Kidney tubule cell (primary cell): Measurements from ENCODE around the gene LDLRAP1.

Experiments used
- DNase-seq: peaks from one replicate; pipeline ENCODE4 v3.0.0-alpha.2; 2018; ENCODE audit warnings: low spot score

The LDLRAP1 gene

GRCh38 chr1:25562928-25563283, 19.5 kb downstream of the LDLRAP1 start:
- DNase-seq = no peak

GRCh38 chr1:25563330-25564215, 20.2 kb downstream of the LDLRAP1 start:
- DNase-seq = no peak

DNA sequence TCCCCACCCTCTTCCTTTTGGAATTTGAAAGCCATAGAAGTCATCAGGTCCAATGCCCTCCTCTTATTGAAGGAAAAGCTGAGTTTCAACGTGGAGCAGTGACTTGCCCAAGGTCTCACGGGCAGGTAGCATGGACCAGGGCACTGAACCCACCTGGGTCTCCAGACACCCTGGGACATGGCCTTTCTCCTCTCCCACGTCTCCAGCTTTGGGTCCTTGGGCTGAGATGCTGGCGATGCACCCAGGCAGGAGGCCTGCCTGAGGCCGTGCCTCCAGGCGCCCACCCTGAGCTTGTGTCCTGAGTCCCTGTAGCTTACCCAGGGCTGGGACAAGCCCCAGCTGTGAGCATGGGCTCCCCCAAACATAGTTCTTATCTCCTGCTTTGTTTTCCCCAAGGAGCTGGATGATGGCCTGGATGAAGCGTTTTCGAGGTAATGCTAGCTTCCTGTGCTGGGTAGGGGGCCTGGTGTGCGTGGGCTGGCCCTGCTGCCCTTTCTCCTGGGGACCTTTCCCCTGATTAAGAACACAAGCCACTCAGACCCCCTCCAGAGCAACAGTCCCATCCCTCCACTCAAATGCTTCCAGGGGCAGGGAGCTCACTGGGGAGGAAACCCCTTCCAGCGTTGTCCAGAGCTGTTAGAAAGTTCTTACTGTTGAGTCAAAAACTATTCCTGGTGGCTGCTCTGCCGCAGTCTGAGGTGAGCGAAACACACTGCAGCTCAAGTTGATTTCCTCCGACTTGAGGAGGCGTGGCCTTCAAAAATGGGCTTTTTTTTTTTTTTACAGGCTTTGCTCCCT, 21.6 kb downstream of the LDLRAP1 start:
- no peak for DNase-seq

GRCh38 chr1:25565626-25566025, 22.2 kb downstream of the LDLRAP1 start:
- DNase-seq = no peak

DNA sequence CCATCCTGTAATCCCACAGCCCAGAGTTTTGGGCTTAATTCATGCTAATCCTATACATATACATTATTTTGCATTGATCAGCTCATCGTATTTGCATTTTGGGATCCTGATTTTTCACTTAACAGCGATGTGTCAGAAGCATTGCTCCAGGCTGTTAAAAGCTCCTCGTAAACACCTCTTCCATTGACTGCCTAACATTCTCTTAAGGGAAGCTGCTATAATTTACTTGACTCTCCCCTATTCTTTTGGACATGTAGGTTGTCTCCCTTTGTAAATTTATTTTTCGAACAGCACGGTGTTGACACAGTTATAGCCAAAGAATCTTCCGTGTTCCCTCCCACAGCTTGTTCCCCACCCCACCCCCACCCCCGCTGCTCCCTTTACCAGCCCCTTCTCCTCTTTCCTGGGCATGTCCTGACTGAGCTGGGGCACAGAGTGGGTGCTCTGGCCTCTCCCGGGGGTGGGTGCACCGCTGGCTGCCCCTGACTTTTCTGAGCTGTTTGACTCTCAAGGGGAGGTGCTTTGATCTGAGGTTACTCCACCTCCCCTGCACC, 22.8 kb downstream of the LDLRAP1 start:
- DNase-seq = no peak

DNA sequence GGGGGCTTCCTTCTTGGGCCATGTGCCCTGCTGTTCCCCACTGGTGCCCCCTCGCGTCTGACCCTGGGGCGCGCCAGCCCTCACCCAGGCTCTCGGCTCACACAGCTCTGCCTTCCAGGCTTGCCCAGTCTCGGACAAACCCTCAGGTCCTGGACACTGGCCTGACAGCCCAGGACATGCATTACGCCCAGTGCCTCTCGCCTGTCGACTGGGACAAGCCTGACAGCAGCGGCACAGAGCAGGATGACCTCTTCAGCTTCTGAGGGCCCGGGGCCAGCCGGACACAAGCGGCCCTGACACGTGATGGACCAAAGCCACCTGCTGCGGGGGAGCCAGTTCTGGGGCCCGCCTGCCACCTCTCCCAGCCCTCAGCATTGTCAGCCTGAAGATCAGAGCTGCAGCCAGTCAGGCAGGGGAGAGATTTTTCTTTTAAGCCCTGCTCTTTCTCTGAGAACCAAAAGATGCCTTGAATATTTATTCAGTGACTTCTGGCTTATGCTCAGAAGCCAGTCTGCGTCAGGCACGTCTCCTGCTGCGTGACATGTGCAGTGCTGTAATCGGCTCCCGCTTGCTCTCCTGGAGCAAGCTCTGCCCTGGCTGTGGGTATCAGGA, 23.4 kb downstream of the LDLRAP1 start:
- no peak for DNase-seq

- DNase-seq = no peak
Observed at GRCh38 chr1:25567710-25568089, 24.3 kb downstream of the LDLRAP1 start.

- peak; percentile 23 for DNase-seq
Observed at GRCh38 chr1:25568090-25568833, 24.9 kb downstream of the LDLRAP1 start.

- peak; percentile 52 for DNase-seq
Observed at GRCh38 chr1:25568834-25569596, 25.6 kb downstream of the LDLRAP1 start.

GRCh38 chr1:25569597-25570396, 26.4 kb downstream of the LDLRAP1 start:
- no peak for DNase-seq

GRCh38 chr1:25570798-25571521, 27.6 kb downstream of the LDLRAP1 start:
- no peak for DNase-seq

GRCh38 chr1:25571522-25571970, 28.1 kb downstream of the LDLRAP1 start:
- no peak for DNase-seq

- DNase-seq = no peak
Observed at GRCh38 chr1:25572107-25572506, 28.7 kb downstream of the LDLRAP1 start.

DNA sequence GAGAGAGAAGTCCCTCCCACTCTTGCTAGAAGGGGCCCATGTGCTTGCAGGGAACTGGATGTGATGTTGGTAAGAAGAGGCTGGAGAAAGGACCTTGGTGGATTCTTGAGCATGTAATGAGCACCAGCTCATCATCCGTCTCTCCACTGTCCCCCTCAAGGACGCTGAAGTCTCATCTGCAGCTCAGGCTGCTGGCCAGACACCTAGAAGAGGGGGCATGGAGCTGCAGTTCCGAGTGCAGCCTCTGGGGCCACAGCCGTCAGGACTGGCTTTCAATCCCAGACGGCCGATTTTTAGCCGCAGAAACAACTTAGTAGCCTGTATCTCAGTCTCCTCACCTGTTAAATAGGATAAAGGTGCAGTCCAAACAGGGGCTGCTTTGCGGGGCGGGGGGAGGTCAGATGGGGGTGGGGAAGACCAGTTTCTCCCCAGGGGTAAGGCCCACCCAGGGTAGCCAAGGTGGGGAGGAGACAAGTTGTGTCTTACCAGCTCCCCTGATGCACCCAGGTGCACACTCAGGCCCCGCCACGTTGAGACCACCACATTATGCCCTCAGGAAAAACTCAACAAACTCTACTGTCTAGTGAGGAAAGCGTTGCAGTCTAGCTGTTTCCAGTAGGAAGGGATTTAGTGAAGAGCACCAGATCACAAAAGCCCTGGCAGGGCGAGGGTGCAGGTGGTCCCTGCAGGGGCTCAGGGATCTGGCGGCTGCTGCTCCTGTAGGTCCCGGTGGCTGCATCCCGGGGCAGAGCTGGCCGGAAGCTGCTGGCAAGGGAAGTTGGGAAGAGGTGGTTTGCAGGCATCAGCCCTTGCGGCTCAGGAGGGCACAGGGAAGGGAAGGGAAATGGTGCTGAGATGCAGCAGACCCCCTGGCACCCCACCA, 29.5 kb downstream of the LDLRAP1 start:
- DNase-seq = peak; percentile 55

DNA sequence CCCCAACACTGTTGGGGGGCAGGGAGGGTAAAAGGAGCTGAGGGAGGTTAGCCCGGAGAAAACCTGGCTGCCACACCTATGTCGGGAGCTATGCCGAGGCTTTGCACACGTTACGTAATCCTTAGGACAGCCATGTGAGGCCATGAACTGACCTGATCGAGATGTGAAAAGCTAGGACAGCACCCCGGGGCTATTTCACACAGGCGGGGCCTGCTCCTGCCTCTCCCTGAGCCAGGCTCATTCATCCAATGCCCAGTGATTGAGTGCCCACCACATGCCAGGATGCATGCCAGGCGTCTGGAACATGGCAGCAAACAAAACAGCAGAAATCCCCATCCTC, 30.2 kb downstream of the LDLRAP1 start:
- peak; percentile 19 for DNase-seq

DNA sequence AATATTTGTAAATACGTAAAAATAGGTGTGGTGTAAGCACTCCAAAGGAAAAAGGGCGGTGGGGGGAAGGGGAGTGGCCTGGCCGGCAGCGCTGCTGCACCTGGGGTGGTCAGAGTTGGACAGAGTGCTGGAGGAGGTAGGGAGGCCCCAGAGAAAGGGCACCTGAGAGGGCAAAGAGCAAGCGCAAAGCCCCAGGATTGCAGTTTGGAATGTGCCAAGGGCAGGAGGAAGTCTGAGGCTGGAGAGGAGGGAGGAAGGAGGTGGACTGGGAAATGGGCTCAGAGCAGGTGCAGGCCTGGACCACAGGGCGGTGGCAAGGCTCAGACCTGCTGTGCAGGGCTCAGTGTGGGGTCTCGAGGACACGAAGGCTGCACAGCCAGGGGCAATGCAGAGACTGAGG, 30.6 kb downstream of the LDLRAP1 start:
- DNase-seq = no peak

DNA sequence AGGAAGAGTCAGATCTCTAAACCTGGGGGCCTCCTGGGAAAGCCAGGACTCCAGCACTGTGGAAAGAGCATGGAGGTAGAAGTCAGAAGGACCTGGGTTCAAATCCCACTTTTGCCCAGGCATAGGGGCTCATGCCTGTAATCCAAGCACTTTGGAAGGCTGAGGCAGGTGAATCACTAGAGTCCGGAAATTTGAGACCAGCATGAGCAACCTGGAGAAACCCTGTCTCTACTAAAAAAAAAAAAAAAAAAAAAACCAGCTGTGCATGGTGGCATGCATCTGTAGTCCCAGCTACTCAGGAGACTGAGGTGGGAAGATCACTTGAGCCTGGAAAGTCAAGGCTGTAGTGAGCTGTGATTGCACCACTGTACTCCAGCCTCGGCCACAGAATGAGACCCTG, 31.8 kb downstream of the LDLRAP1 start:
- DNase-seq = no peak

DNA sequence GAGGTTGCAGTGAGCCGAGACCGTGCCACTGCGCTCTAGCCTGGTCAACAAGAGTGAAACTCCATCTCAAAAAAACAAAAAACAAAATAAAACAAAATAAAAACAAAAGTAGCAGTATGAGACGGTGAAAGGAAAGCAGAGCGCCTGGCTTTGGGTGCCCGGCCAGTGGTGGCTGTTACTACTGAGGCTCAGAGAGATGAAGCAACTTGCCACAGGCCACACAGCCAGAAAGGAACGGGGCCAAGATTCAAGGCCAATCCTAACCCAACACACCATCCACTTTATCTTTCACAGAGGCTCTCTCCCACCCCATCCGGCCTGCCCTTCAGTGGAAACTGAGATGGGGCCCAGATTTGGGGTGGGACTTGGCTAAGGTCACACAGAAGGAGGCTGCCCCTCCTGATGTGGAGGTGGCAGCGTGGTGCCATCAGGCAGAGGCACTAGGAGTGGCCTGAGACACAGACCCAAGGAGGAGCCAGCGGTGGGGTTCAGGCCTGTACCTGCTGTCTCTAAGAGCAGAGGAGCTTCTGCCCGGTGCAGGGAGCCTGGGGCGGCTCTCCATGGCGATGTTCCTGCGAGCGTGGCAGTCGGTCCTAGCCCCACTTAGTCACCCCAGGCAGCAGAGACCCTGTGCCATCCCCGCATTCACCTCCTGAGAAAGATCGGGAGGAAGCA, 33.2 kb downstream of the LDLRAP1 start:
- DNase-seq = no peak
